Hematopoietic multipotent progenitor cell (in vitro differentiated cells): ENCODE results near the gene ZNF496. TPM values are rescaled to one million over a fixed set of nuclear protein-coding genes. Genes with fewer than 3 reads are reported as not detected.
"Not testable (repeated sequence)": the region's sequence is repeated elsewhere in the genome, so short reads cannot be mapped to it uniquely, and the experiment has no call there.

Source experiments
- DNase-seq, 3 donors: peaks; one replicate each; pipeline ENCODE4 v3.0.0-alpha.2; 2011 to 2015; ENCODE audit warnings: low read depth in 2 of 3, low spot score in 2 of 3
- total RNA-seq: library from RNA; depleted of rRNA; stranded (reverse); fragments of >200 nt; gene quantifications from one replicate; pipeline ENCODE4 v1.2.3, GENCODE V29; 2012

Gene ZNF496
- total RNA-seq = 53.1 TPM

GRCh38 chr1:247331525-247332214, at the start of gene ZNF496:
Gene ZNF496, minus strand, starts transcription at chr1:247331867. Its CDS starts 2,289 bp downstream, at chr1:247329578.
- DNase-seq = peak; percentile 11 to 73 (median 63)

- DNase-seq = no peak
Observed at GRCh38 chr1:247378334-247379073, 46.8 kb upstream of the ZNF496 start.

- DNase-seq = not testable (repeated sequence)
Observed at GRCh38 chr1:247377656-247378055, 46.0 kb upstream of the ZNF496 start.

- no peak for DNase-seq
Observed at GRCh38 chr1:247376659-247377058, 45.0 kb upstream of the ZNF496 start.

GRCh38 chr1:247375747-247376146, 44.1 kb upstream of the ZNF496 start:
- no peak for DNase-seq

- not testable (repeated sequence) for DNase-seq
Observed at GRCh38 chr1:247374651-247375334, 43.1 kb upstream of the ZNF496 start.

GRCh38 chr1:247373721-247374141, 42.1 kb upstream of the ZNF496 start:
- DNase-seq = peak; percentile 25 to 83 (median 59)

- DNase-seq = no peak
Observed at GRCh38 chr1:247371801-247372259, 40.2 kb upstream of the ZNF496 start.

GRCh38 chr1:247370786-247371732, 39.4 kb upstream of the ZNF496 start:
- no peak for DNase-seq

- no peak for DNase-seq
Observed at GRCh38 chr1:247368490-247369145, 37.0 kb upstream of the ZNF496 start.

- DNase-seq = no peak
Observed at GRCh38 chr1:247367786-247368422, 36.2 kb upstream of the ZNF496 start.

- DNase-seq = no peak
Observed at GRCh38 chr1:247366926-247367645, 35.4 kb upstream of the ZNF496 start.

GRCh38 chr1:247366345-247366744, 34.7 kb upstream of the ZNF496 start:
- not testable (repeated sequence) for DNase-seq

- no peak for DNase-seq
Observed at GRCh38 chr1:247365023-247365422, 33.4 kb upstream of the ZNF496 start.

GRCh38 chr1:247363000-247363399, 31.3 kb upstream of the ZNF496 start:
- not testable (repeated sequence) for DNase-seq

GRCh38 chr1:247362153-247362552, 30.5 kb upstream of the ZNF496 start:
- DNase-seq = no peak

GRCh38 chr1:247360991-247361731, 29.5 kb upstream of the ZNF496 start:
- no peak for DNase-seq
